PC-9 (cell line): ENCODE results near the gene MCF2L.

ENCODE experiments used
- CTCF ChIP-seq: fragments of 200-600 bp; sonication (generic); conservative IDR thresholded peaks from 2 replicates; pipeline ENCODE4 v1.6.1; 2017; ENCODE audit warnings: mixed run types, antibody characterized with exemption, mild to moderate bottlenecking, moderate library complexity
- EZH2 ChIP-seq: fragments of 200-600 bp; sonication (generic); IDR thresholded peaks from 2 replicates; pipeline ENCODE4 v1.8.0; 2017; ENCODE audit warnings: antibody characterized with exemption, low read depth

GRCh38 chr13:113008851-113009250 lies 39.8 kb downstream of the MCF2L start:
- TF ChIP-seq CTCF, result no peak
- no peak for TF ChIP-seq EZH2
